GM19395 (cell line): ENCODE measurements around the gene SNX24.

Source experiments
- ATAC-seq: cut with Tn5 transposase; IDR thresholded peaks from one replicate; pipeline ENCODE4 v1.9.1; 2021; ENCODE audit warnings: mild to moderate bottlenecking, moderate library complexity; ENCODE audit not compliant: unreplicated experiment

SNX24 gene

GRCh38 chr5:122915717-122916461 is 70.5 kb downstream of the SNX24 start:
- ATAC-seq = peak; percentile 97

- no peak for ATAC-seq
Observed at GRCh38 chr5:122916490-122916889, 71.1 kb downstream of the SNX24 start.

GRCh38 chr5:122919969-122920368 is 74.6 kb downstream of the SNX24 start:
- ATAC-seq = no peak

GRCh38 chr5:122921826-122922225 is 76.4 kb downstream of the SNX24 start:
- ATAC-seq = no peak

GRCh38 chr5:122924203-122924602 is 78.8 kb downstream of the SNX24 start:
- no peak for ATAC-seq

- no peak for ATAC-seq
Observed at GRCh38 chr5:122924719-122925395, 79.4 kb downstream of the SNX24 start.

- no peak for ATAC-seq
Observed at GRCh38 chr5:122929001-122929400, 83.6 kb downstream of the SNX24 start.

- ATAC-seq = no peak
Observed at GRCh38 chr5:122929980-122930379, 84.6 kb downstream of the SNX24 start.

- ATAC-seq = no peak
Observed at GRCh38 chr5:122933956-122934355, 88.5 kb downstream of the SNX24 start.

- ATAC-seq = no peak
Observed at GRCh38 chr5:122936088-122936487, 90.7 kb downstream of the SNX24 start.

- no peak for ATAC-seq
Observed at GRCh38 chr5:122937914-122938313, 92.5 kb downstream of the SNX24 start.

GRCh38 chr5:122940890-122941289 is 95.5 kb downstream of the SNX24 start:
- ATAC-seq = no peak

- no peak for ATAC-seq
Observed at GRCh38 chr5:122941737-122942136, 96.3 kb downstream of the SNX24 start.

GRCh38 chr5:122942164-122942914 is 96.9 kb downstream of the SNX24 start:
- no peak for ATAC-seq

GRCh38 chr5:122943050-122943698 is 97.8 kb downstream of the SNX24 start:
- ATAC-seq = no peak

GRCh38 chr5:122944051-122944450 is 98.6 kb downstream of the SNX24 start:
- no peak for ATAC-seq

- no peak for ATAC-seq
Observed at GRCh38 chr5:122947372-122947771, 102.0 kb downstream of the SNX24 start.

- no peak for ATAC-seq
Observed at GRCh38 chr5:122947772-122948171, 102.4 kb downstream of the SNX24 start.

- no peak for ATAC-seq
Observed at GRCh38 chr5:122948319-122948718, 102.9 kb downstream of the SNX24 start.

- no peak for ATAC-seq
Observed at GRCh38 chr5:122951658-122952057, 106.2 kb downstream of the SNX24 start.

GRCh38 chr5:122954719-122955118 is 109.3 kb downstream of the SNX24 start:
- no peak for ATAC-seq
